Pancreas (tissue), 10 donors: ENCODE data around the gene COL9A2. TPM values are rescaled to one million over a fixed set of nuclear protein-coding genes. Genes with fewer than 3 reads are reported as not detected.

ENCODE experiments used
- ATAC-seq, 4 donors: fragments of 200-7000 bp; cut with Tn5 transposase; one replicate each; pipeline versions ENCODE4 v1.8.0 to v1.9.1; 2020; ENCODE audit warnings: mild to moderate bottlenecking in 4 of 4, moderate library complexity in 4 of 4
- DNase-seq, 6 donors: peaks; one replicate each; pipeline ENCODE4 v3.0.0-alpha.2; 2020
- FAIRE-seq: peaks from 2 replicates; lab custom pipeline; 2012; peaks lifted over from hg19 to GRCh38; lab: Jason Lieb, UNC
- H3K27ac ChIP-seq, 4 donors: fragments of 200-600 bp; sonication (generic); 1 replicate in 3 of 4; 2 replicates in 1 of 4; pipeline versions ENCODE4 v1.5.0 to v1.8.0; 2020
- H3K27me3 ChIP-seq, 4 donors: fragments of 200-600 bp; one replicate each; pipeline ENCODE4 v1.8.0; 2021
- H3K36me3 ChIP-seq, 3 donors: fragments of 200-600 bp; sonication (generic) in 1 of 3; one replicate each; pipeline versions ENCODE4 v1.5.0 to v1.8.0; 2020 to 2021
- H3K4me1 ChIP-seq, 3 donors: fragments of 200-600 bp; one replicate each; pipeline ENCODE4 v1.8.0; 2021
- H3K4me3 ChIP-seq, 4 donors: fragments of 200-600 bp; sonication (generic) in 2 of 4; one replicate each; pipeline versions ENCODE4 v1.5.0 to v1.8.0; 2020 to 2021
- H3K9me3 ChIP-seq, 4 donors: fragments of 200-600 bp; one replicate each; pipeline ENCODE4 v1.8.0; 2021
- WGBS, 2 donors: extraction: QIAGEN DNeasy Blood & Tissue Kit; methylation state at CpG; one replicate each; pipeline ENCODE4 v1.1.7; 2013; 5-methylcytosine and 5-hydroxymethylcytosine counted together
- intact Hi-C, 3 donors: fragments of 100-400 bp; cut with DNase I; formaldehyde crosslinking; loops; one replicate each; pipeline versions ENCODE4 v1.11.1 to v1.14.2; 2022
- polyA plus RNA-seq, 2 donors: library from polyadenylated mRNA; stranded (reverse); fragments of 200-250 nt; gene quantifications; one replicate each; pipeline ENCODE4 v1.2.3, GENCODE V29; 2013
- total RNA-seq, 6 donors: library from RNA; stranded (reverse); fragmentation: NEBNext Ultra II Directional in 4 of 6; extraction: Animal tissue kit (Norgen Biotek cat#: 25700) in 4 of 6; gene quantifications; one replicate each; pipeline versions ENCODE4 v1.2.1 to v1.2.4, GENCODE V29; 2021 to 2023
- TF ChIP-seq, protein P1 (sequence below), 4 donors: fragments of 200-600 bp; sonication (generic) in 3 of 4; IDR thresholded peaks; one replicate each; pipeline versions ENCODE4 v1.5.0 to v1.8.0; 2021; ENCODE audit warnings: antibody characterized with exemption in 4 of 4
- donor health status: healthy with polysubstance abuse.
- donor health status: DM: no; HTN: no; CAD: no; lungs with moderate emphysema.
- donor health status: DM: no; HTN: no; CAD: no.
- donor health status: control.
- donor health status: control.
- donor health status: Bipolar disorder and iron deficiency.
- donor health status: DM: yes; HTN: yes; CAD: no.
- donor health status: DM: no; HTN: no; CAD: no.
- donor health status: DM: no; HTN: no; CAD: no.
- donor health status: DM: yes; HTN: yes; CAD: no.

COL9A2 gene
- total and polyA plus RNA-seq, 8 donors = 0.55 to 10.9 (median 2.1) TPM

- TF ChIP-seq, protein P1, sequence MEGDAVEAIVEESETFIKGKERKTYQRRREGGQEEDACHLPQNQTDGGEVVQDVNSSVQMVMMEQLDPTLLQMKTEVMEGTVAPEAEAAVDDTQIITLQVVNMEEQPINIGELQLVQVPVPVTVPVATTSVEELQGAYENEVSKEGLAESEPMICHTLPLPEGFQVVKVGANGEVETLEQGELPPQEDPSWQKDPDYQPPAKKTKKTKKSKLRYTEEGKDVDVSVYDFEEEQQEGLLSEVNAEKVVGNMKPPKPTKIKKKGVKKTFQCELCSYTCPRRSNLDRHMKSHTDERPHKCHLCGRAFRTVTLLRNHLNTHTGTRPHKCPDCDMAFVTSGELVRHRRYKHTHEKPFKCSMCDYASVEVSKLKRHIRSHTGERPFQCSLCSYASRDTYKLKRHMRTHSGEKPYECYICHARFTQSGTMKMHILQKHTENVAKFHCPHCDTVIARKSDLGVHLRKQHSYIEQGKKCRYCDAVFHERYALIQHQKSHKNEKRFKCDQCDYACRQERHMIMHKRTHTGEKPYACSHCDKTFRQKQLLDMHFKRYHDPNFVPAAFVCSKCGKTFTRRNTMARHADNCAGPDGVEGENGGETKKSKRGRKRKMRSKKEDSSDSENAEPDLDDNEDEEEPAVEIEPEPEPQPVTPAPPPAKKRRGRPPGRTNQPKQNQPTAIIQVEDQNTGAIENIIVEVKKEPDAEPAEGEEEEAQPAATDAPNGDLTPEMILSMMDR (IDR thresholded peaks at IDR 0.05) = no peak
- no peaks in the 10 kb centered on the region for H3K27me3 ChIP-seq
- H3K9me3 ChIP-seq = no peaks in the 10 kb centered on the region
- H3K4me1 ChIP-seq = no peaks in the 10 kb centered on the region
- intact Hi-C loops = no loop called here
- 74 to 87% methylated on average over 12 of the region's 12 CpGs for WGBS, 2 donors
- DNase-seq = no peak
- FAIRE-seq = no peak
- no peaks in the 10 kb centered on the region for H3K36me3 ChIP-seq
- no peak overlapping the region for H3K4me3 ChIP-seq
- ATAC-seq = no peak
- no peak overlapping the region for H3K27ac ChIP-seq
Observed at GRCh38 chr1:40301541-40302299, 15.4 kb downstream of the COL9A2 start.

DNA sequence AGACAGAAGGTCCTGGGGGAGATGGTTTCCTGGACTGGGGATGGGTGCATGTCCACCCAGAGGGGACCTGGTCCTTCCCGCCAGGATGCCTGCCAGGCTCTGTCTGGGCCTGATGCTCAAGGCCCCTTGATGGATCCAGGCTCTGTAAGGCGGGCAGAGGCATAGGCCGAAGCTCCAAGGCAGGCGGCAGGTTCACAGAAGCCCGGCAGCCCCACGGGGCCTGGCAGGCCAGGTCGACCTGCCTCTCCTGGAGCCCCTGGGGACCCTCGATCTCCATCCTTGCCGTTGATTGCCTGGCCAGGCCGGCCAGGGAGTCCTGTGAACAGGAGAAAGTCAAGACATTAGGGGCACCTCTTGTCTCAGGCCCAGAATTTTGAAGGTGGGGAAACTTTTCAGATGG, 16.0 kb downstream of the COL9A2 start:
- intact Hi-C loops = no loop called here
- TF ChIP-seq, protein P1 (IDR thresholded peaks at IDR 0.05) = no peak
- no peak for FAIRE-seq
- Histone ChIP-seq H3K9me3 (no peaks in the 10 kb centered on the region), H3K27ac (no peak overlapping the region), H3K36me3 (no peaks in the 10 kb centered on the region), H3K4me1 (no peaks in the 10 kb centered on the region), H3K4me3 (no peak overlapping the region), H3K27me3 (no peaks in the 10 kb centered on the region)
- no peak for DNase-seq
- ATAC-seq = no peak
- WGBS, 2 donors = 74 to 88% methylated on average over 10 of the region's 10 CpGs

DNA sequence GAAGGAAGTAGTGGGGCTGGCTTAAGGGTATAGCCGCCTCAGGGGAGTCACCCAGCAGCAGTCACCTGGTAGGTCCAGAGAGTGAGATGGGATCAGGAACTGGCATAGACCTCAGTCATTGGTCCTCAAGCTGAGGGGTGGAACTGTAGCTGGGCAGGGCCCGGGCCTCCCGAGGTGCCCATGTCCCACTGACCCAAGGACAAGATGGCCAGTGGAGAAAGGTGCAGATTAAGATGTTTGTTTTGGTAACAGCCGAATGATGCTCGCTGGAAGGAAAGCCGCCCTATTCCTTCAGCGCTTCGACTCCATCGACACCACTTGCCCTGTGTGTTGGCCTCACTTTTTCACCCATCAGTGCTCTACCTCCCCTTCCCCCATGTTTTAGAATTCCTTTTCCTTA, 16.4 kb downstream of the COL9A2 start:
- ATAC-seq = no peak
- WGBS, 2 donors = 87 to 94% methylated on average over 9 of the region's 9 CpGs
- Histone ChIP-seq H3K36me3 (no peaks in the 10 kb centered on the region), H3K27ac (no peak overlapping the region), H3K9me3 (no peaks in the 10 kb centered on the region), H3K4me1 (no peaks in the 10 kb centered on the region), H3K4me3 (no peak overlapping the region), H3K27me3 (no peaks in the 10 kb centered on the region)
- intact Hi-C loops = no loop called here
- no peak for FAIRE-seq
- TF ChIP-seq, protein P1 (IDR thresholded peaks at IDR 0.05) = no peak
- no peak for DNase-seq

DNA sequence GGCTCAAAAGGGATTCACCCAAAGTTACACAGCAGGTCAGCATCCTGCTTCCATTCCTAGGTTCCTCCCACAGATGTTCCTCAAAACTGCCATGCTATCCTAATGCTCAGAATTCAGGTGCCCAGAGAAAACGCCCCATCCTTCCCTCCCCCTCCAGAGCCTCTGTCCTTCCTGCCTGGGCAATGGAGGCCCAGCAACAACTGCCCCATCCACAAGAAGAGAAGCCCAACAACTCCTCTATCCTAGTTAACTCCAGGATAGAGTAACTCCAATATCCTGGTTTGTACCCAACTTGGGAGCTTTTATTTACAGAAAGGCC, 16.9 kb downstream of the COL9A2 start:
- Histone ChIP-seq H3K27me3 (no peaks in the 10 kb centered on the region), H3K4me1 (no peaks in the 10 kb centered on the region), H3K27ac (no peak overlapping the region), H3K9me3 (no peaks in the 10 kb centered on the region), H3K36me3 (no peaks in the 10 kb centered on the region), H3K4me3 (no peak overlapping the region)
- TF ChIP-seq, protein P1 (IDR thresholded peaks at IDR 0.05) = no peak
- WGBS, 2 donors = 80 to 88% methylated on average over 1 of the region's 1 CpG
- DNase-seq (no peak), FAIRE-seq (no peak), ATAC-seq (no peak)
- intact Hi-C loops = no loop called here
